Activated naive CD4-positive, alpha-beta T cell treated with anti-CD3 and anti-CD28 coated beads, Interleukin-2, amount 10 ng/mL, durations not matched to agents 7 days and 5 days (primary cell): ENCODE results near the gene ELN.

Experiments used
- CTCF ChIA-PET: fragments of 350-600 bp; sonication (Branson Sonifier 250); formaldehyde crosslinking; loops from one replicate; lab custom pipeline; 2021; ENCODE audit warnings: antibody characterized with exemption; lab: Charles Lee
- DNase-seq: peaks from one replicate; pipeline ENCODE4 v3.0.0-alpha.2; 2020
- H3K27ac Mint-ChIP-seq: one replicate; pipeline ENCODE4 v1.8.0; 2021; ENCODE audit warnings: mild to moderate bottlenecking, moderate library complexity, mixed read lengths
- H3K27me3 Mint-ChIP-seq: one replicate; pipeline ENCODE4 v1.8.0; 2021; ENCODE audit warnings: mild to moderate bottlenecking, mixed read lengths
- H3K36me3 Mint-ChIP-seq: one replicate; pipeline ENCODE4 v1.8.0; 2021; ENCODE audit warnings: mixed read lengths
- H3K4me1 Mint-ChIP-seq: one replicate; pipeline ENCODE4 v1.8.0; 2021; ENCODE audit warnings: mixed read lengths
- H3K4me3 Mint-ChIP-seq: one replicate; pipeline ENCODE4 v1.8.0; 2021; ENCODE audit warnings: mild to moderate bottlenecking, moderate library complexity, mixed read lengths
- H3K9me3 Mint-ChIP-seq: one replicate; pipeline ENCODE4 v1.8.0; 2021; ENCODE audit warnings: mixed read lengths

The ELN gene

DNA sequence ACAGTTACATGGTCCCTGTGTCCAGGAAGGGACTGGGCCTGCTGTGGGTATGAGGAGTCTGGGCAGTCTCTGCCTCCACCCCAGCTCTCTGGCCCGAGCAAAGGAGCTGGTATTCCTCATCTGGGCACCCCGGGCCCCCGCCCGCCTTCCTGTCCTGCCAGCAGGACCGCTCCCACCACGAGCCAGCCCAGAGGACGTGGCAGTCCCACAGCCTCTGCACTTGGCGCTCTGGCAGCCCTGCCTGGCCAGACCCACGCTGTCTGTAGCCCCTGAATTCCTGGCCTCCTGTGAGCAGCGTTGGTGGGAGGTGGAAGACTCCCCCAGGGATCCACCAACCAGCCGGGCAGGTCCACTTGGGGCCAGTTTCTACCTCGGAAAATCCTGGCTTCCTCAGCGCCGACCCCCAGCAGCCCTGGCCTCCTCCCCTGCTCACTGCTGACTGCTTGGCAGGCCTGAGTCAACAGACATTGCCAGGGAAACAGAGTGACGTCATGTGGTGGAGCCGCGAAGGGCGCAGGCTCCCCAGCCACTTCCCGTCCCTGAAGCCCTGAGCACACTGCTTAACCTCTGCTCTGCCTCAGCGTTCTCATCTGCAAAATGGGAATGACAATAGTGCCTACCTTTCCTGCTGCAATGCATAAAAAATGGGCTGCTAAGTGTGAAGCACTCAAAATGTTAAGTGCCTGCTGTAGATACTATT lies 34.0 kb downstream of the ELN start:
- H3K36me3 Mint-ChIP-seq = no peaks in the 10 kb centered on the region
- peaks cover 4% of the 10 kb centered on the region for H3K4me1 Mint-ChIP-seq
- H3K4me3 Mint-ChIP-seq = no peak overlapping the region
- CTCF ChIA-PET = no interaction called here
- DNase-seq = peak; percentile 56
- H3K27me3 Mint-ChIP-seq = peaks cover 26% of the 10 kb centered on the region
- peak overlapping the region; percentile 49 for H3K27ac Mint-ChIP-seq
- H3K9me3 Mint-ChIP-seq = no peaks in the 10 kb centered on the region

DNA sequence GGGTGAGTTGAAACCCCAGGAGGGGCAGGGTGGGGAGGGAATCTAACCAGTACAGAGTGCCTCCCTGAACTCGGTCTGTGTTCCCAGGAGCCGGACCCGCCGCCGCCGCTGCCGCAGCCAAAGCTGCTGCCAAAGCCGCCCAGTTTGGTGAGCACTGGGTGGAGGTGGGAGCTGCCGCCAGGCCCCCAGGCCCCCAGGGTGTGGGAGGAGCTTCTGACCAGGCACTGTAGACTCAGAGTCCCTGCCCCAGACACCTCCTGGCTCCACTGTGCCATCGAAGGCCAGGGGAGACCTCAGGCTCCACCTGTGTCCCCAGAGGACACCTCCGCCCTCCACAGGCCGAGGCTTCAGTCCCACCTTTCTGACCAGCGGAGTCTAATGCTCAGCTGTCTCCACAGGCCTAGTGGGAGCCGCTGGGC lies 35.3 kb downstream of the ELN start:
- peaks cover 6% of the 10 kb centered on the region for H3K4me1 Mint-ChIP-seq
- no peaks in the 10 kb centered on the region for H3K36me3 Mint-ChIP-seq
- CTCF ChIA-PET = interaction anchor here (9.2 kb wide), 1 partner anchor 140 kb away, joined by 65 read pairs; no protein-coding TSS in a partner anchor
- H3K27ac Mint-ChIP-seq = no peak overlapping the region
- no peak overlapping the region for H3K4me3 Mint-ChIP-seq
- H3K9me3 Mint-ChIP-seq = no peaks in the 10 kb centered on the region
- DNase-seq = no peak
- H3K27me3 Mint-ChIP-seq = peaks cover 15% of the 10 kb centered on the region

DNA sequence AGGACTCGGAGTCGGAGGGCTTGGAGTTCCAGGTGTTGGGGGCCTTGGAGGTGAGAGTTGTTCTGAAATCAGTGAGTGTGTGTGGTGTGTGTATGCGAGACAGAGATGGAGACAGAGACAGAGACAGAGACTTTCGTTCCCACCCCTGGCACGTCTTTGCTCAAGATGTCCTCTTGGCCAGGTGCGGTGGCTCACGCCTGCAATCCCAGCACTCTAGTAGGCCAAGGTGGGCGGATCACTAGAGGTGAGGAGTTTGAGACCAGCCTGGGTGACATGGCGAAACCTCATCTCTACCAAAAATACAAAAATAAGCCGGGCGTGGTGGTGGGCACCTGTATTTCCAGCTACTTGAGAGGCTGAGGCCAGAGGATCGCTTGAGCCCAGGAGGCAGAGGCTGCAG lies 35.7 kb downstream of the ELN start:
- Mint-ChIP-seq H3K4me1 (peaks cover 6% of the 10 kb centered on the region), H3K27ac (no peak overlapping the region), H3K27me3 (peaks cover 11% of the 10 kb centered on the region), H3K4me3 (no peak overlapping the region), H3K9me3 (no peaks in the 10 kb centered on the region), H3K36me3 (no peaks in the 10 kb centered on the region)
- DNase-seq = no peak
- CTCF ChIA-PET = interaction anchor here (1.2 to 9.2 kb wide), 2 partner anchors 120 to 140 kb away, joined by 3 to 65 read pairs; no protein-coding TSS in a partner anchor

DNA sequence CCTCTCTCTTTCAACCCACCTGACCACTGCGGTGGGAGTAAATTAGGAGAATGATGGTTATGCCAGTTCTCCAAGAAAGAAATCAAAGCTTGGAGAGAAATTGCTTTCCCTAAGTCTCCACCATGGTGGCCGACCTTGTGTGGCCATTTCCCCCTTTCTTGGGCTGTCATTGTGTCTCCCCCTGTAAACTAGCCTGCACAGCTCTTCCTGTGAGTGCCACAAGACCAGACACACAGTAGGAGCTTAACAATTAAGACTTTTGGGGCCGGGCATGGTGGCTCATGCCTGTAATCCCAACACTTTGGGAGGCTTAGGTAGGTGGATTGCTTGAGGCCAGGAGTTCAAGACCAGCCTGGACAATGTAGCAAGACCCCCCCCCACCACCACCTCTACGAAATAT lies 36.7 kb downstream of the ELN start:
- no peak for DNase-seq
- H3K9me3 Mint-ChIP-seq = no peaks in the 10 kb centered on the region
- CTCF ChIA-PET = interaction anchor here (1.2 to 9.2 kb wide), 3 partner anchors 119 to 337 kb away, joined by 3 to 65 read pairs (median 11); no protein-coding TSS in a partner anchor
- no peak overlapping the region for H3K4me3 Mint-ChIP-seq
- H3K27ac Mint-ChIP-seq = no peak overlapping the region
- no peaks in the 10 kb centered on the region for H3K36me3 Mint-ChIP-seq
- H3K27me3 Mint-ChIP-seq = peaks cover 10% of the 10 kb centered on the region
- peaks cover 6% of the 10 kb centered on the region for H3K4me1 Mint-ChIP-seq

DNA sequence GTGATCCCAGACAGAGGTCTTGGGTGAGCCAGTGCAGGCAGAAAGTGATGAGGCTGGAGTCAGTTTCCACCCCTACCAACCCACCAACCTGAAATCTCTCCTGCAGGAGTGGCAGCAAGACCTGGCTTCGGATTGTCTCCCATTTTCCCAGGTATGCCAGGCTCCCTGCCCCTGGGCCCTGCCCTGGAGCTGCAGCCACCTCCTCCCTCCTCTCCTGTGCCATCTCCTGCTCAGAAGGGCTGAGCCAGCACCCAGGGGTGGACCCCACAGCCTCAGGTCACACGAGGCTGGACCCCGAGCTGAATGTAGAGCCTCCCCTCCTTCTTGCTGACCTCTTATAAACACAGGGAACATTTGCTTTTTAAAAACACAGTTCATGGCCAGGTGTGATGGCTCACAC lies 38.7 kb downstream of the ELN start:
- Mint-ChIP-seq H3K27me3 (peaks cover 5% of the 10 kb centered on the region), H3K4me3 (no peak overlapping the region), H3K27ac (no peak overlapping the region), H3K36me3 (no peaks in the 10 kb centered on the region), H3K9me3 (no peaks in the 10 kb centered on the region), H3K4me1 (peaks cover 6% of the 10 kb centered on the region)
- DNase-seq = no peak
- CTCF ChIA-PET = interaction anchor here (1.0 to 9.2 kb wide), 5 partner anchors 79 to 335 kb away, joined by 3 to 65 read pairs (median 4); no protein-coding TSS in a partner anchor

DNA sequence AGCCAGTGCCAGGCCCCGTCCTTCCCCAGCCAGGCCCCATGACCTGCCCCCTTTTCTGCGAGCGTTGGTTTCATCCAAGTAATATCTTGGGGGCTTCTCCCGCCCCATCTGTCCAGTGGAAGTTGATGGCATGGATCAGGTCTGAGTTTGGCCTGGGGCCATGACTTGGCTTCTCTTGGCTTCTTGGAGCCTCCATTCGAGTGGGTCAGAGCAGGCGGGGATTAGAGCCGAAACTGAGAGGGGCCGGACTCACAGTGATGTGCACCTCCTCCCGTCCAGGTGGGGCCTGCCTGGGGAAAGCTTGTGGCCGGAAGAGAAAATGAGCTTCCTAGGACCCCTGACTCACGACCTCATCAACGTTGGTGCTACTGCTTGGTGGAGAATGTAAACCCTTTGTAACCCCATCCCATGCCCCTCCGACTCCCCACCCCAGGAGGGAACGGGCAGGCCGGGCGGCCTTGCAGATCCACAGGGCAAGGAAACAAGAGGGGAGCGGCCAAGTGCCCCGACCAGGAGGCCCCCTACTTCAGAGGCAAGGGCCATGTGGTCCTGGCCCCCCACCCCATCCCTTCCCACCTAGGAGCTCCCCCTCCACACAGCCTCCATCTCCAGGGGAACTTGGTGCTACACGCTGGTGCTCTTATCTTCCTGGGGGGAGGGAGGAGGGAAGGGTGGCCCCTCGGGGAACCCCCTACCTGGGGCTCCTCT lies 40.6 kb downstream of the ELN start:
- peaks cover 5% of the 10 kb centered on the region for H3K27me3 Mint-ChIP-seq
- DNase-seq = no peak
- H3K4me3 Mint-ChIP-seq = no peak overlapping the region
- no peaks in the 10 kb centered on the region for H3K36me3 Mint-ChIP-seq
- no peak overlapping the region for H3K27ac Mint-ChIP-seq
- H3K9me3 Mint-ChIP-seq = no peaks in the 10 kb centered on the region
- H3K4me1 Mint-ChIP-seq = peaks cover 2% of the 10 kb centered on the region
- CTCF ChIA-PET = interaction anchor here (0.6 to 9.2 kb wide), 10 partner anchors 10 to 333 kb away, joined by 3 to 65 read pairs (median 4); partner anchors contain the start of gene EIF4H

DNA sequence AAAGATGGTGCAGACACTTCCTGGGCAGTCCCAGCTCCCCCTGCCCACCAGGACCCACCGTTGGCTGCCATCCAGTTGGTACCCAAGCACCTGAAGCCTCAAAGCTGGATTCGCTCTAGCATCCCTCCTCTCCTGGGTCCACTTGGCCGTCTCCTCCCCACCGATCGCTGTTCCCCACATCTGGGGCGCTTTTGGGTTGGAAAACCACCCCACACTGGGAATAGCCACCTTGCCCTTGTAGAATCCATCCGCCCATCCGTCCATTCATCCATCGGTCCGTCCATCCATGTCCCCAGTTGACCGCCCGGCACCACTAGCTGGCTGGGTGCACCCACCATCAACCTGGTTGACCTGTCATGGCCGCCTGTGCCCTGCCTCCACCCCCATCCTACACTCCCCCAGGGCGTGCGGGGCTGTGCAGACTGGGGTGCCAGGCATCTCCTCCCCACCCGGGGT lies 41.1 kb downstream of the ELN start:
- no peak overlapping the region for H3K27ac Mint-ChIP-seq
- H3K4me3 Mint-ChIP-seq = no peak overlapping the region
- peaks cover 5% of the 10 kb centered on the region for H3K27me3 Mint-ChIP-seq
- CTCF ChIA-PET = interaction anchor here (0.9 to 9.2 kb wide), 8 partner anchors 10 to 332 kb away, joined by 3 to 65 read pairs (median 5); partner anchors contain the start of gene EIF4H
- DNase-seq = no peak
- H3K36me3 Mint-ChIP-seq = no peaks in the 10 kb centered on the region
- H3K9me3 Mint-ChIP-seq = no peaks in the 10 kb centered on the region
- peaks cover 2% of the 10 kb centered on the region for H3K4me1 Mint-ChIP-seq

DNA sequence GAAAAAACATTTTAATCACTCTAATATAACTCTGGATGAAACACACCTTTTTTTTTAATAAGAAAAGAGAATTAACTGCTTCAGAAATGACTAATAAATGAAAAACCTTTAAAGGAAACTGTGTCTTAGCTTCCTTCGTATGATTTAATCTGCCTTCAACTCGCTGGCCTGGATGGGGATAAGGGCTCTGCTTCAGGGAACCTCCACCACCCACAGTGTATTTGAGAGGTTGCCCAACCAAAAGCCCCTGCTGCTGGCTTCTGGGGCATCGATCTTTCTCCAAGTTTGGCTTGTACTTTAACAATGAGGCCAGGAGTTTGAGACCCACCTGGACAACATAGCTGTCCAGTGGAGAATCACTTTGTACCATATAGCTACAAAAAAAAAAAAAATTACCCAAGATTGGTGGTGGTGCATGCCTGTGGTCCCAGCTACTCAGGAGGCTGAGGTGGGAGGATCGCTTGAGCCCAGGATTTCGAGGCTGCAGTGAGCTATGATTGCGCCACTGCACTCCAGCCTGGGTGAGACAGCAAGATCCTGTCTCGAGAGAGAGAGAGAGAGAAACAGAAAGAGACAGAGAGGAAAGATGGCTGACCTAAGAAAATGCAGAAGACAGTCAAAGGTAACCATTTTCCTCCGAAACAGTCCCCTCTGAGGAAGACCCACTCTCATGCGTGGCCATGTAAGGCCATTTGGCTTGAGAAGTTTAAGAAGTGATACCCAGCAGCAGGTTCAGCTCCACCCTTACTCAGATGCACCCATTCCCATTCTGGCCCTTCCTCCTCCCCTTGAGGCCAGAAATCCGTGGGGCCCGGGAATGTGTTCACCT lies 42.0 kb downstream of the ELN start:
- Mint-ChIP-seq H3K9me3 (no peaks in the 10 kb centered on the region), H3K27me3 (peaks cover 8% of the 10 kb centered on the region), H3K4me3 (no peak overlapping the region), H3K36me3 (no peaks in the 10 kb centered on the region), H3K4me1 (peaks cover 2% of the 10 kb centered on the region), H3K27ac (no peak overlapping the region)
- no peak for DNase-seq
- CTCF ChIA-PET = interaction anchor here (0.7 to 9.2 kb wide), 7 partner anchors 13 to 331 kb away, joined by 3 to 65 read pairs (median 6); no protein-coding TSS in a partner anchor

DNA sequence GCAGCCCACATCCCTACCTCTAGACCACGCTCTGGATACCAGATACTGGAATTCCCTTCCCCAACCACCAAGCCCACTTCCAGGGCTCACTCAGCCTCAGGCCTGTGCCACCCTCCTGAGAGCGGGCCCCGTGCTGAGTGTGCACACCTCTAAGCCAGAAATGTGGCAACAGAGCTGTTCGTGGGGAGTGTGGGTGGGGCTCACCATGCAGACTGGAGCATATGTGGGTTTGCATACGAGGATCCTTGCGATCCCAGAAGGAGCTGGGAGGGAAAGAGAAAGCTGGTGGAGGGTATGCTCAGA lies 42.6 kb downstream of the ELN start:
- Mint-ChIP-seq H3K9me3 (no peaks in the 10 kb centered on the region), H3K27ac (no peak overlapping the region), H3K36me3 (no peaks in the 10 kb centered on the region), H3K4me1 (peaks cover 2% of the 10 kb centered on the region), H3K27me3 (peaks cover 6% of the 10 kb centered on the region), H3K4me3 (no peak overlapping the region)
- CTCF ChIA-PET = interaction anchor here (0.9 to 9.2 kb wide), 4 partner anchors 13 to 330 kb away, joined by 3 to 65 read pairs (median 8); no protein-coding TSS in a partner anchor
- no peak for DNase-seq

DNA sequence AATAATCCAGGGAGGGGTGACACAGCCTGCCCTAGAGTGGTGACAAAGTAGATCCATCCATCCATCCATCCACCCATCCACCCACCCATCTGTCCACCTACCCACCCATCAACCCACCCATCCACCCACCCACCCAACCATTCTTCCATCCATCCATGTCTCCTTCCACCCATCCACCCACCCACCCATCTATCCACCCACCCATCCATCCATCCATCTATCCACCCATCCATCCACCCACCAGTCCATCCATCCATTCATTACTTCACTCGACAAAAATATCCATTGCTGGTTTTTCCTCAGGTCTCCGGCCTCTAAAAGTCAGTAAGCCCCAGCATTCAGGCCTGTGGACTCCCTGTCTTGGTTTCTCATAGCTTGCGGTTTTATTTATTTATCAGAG lies 43.1 kb downstream of the ELN start:
- H3K9me3 Mint-ChIP-seq = no peaks in the 10 kb centered on the region
- no peak overlapping the region for H3K4me3 Mint-ChIP-seq
- peaks cover 6% of the 10 kb centered on the region for H3K27me3 Mint-ChIP-seq
- CTCF ChIA-PET = interaction anchor here (1.7 to 9.2 kb wide), 2 partner anchors 133 to 330 kb away, joined by 6 to 65 read pairs; no protein-coding TSS in a partner anchor
- H3K36me3 Mint-ChIP-seq = no peaks in the 10 kb centered on the region
- DNase-seq = no peak
- H3K4me1 Mint-ChIP-seq = peaks cover 2% of the 10 kb centered on the region
- H3K27ac Mint-ChIP-seq = no peak overlapping the region

DNA sequence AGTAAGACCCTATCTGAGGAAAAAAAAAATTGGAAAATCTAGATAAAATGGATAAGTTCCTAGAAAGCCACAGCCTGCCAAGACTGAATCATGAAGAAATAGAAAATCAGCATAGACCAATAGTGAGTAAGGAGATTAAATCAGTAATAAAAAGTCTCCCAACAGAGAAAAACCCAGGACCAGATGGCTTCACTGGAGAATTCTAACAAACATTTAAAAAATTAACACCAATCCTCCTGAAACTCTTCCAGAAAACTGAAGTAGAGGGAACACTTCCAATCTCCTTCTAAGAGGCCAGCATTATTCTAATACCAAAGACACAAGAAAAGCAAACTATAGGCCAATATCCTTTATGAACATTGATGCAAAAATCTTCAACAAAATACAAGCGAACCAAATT lies 46.8 kb downstream of the ELN start:
- Mint-ChIP-seq H3K4me1 (no peaks in the 10 kb centered on the region), H3K9me3 (no peaks in the 10 kb centered on the region), H3K4me3 (no peak overlapping the region), H3K27ac (no peak overlapping the region), H3K27me3 (peaks cover 6% of the 10 kb centered on the region), H3K36me3 (no peaks in the 10 kb centered on the region)
- CTCF ChIA-PET = no interaction called here
- no peak for DNase-seq

DNA sequence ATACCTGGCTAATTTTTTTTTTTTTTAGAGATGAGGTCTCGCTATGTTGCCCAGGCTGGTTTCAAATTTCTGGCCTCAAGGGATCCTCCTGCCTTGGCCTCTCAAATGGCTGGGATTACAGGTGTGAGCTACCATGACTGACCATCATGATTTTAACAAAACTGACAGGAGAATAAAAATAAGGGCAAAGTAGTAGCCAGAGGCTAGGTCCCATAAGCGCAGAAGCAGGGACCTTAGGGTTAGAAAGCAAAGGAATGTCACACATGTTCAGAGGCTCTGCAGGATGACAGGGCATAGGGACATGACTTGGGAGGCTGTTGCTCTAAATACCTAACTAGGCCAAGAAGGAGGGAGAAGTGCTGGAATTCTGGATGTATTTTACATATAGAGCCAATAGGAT lies 50.5 kb downstream of the ELN start:
- H3K36me3 Mint-ChIP-seq = no peaks in the 10 kb centered on the region
- H3K27me3 Mint-ChIP-seq = peaks cover 17% of the 10 kb centered on the region
- H3K9me3 Mint-ChIP-seq = no peaks in the 10 kb centered on the region
- H3K4me1 Mint-ChIP-seq = peaks cover 6% of the 10 kb centered on the region
- DNase-seq = no peak
- no peak overlapping the region for H3K4me3 Mint-ChIP-seq
- H3K27ac Mint-ChIP-seq = no peak overlapping the region
- CTCF ChIA-PET = interaction anchor here (1.2 kb wide), 1 partner anchor 10 kb away, joined by 3 read pairs; no protein-coding TSS in a partner anchor

DNA sequence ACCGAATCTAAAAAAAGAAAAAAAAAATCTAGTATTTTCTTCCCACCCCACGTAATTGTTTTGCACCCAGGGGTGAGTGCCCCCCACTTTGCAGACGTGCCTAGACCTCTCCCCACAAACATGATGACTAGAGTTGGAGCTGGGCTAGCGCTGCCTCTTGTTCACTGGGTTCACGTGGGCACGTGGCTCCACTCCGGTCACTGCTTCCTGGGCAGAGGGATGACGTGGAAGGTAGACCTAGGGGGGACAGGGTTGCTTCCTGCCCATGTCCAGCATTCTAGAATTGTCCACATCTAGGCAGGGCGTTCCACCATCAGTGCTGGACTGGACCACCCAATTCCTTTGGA lies 54.8 kb downstream of the ELN start:
- CTCF ChIA-PET = interaction anchor here (0.7 to 0.8 kb wide), 3 partner anchors 12 to 260 kb away, joined by 3 to 4 read pairs (median 3); no protein-coding TSS in a partner anchor
- peaks cover 19% of the 10 kb centered on the region for H3K4me1 Mint-ChIP-seq
- DNase-seq = no peak
- no peaks in the 10 kb centered on the region for H3K36me3 Mint-ChIP-seq
- H3K27ac Mint-ChIP-seq = no peak overlapping the region
- H3K9me3 Mint-ChIP-seq = no peaks in the 10 kb centered on the region
- H3K4me3 Mint-ChIP-seq = peak overlapping the region; percentile 62
- peaks cover 11% of the 10 kb centered on the region for H3K27me3 Mint-ChIP-seq
